ENCODE results near the gene SUN1.

DNA sequence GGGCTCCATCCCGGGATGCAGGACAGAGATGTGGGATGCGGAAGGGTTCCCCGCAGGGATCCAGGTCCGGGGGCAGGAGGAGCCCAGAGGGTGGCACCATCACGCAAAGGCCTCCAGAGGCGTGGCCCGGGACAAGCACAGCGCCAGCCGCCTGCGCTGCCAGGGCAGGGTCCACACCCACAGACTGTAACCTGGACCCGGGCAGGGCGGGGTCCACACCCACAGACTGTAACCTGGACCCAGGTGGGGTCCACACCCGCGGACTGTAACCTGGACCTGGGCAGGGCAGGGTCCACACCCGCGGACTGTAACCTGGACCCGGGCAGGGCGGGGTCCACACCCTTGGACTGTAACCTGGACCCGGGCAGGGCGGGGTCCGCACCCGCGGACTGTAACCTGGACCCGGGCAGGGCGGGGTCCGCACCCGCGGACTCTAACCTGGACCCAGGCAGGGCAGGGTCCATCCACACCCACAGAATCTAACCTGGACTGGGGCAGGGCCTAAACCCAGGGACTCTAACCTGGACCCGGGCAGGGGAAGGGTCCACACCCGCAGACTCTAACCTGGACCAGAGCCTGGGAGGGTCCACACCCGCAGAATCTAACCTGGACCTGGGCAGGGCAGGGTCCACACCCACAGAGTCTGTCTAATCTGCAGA is 37.5 kb upstream of the SUN1 start:
- no peak for TF ChIP-seq CTCF (IDR thresholded peaks at IDR 0.05)
- TF ChIP-seq EZH2 (IDR thresholded peaks at IDR 0.05; ENCODE audit: borderline replicate concordance, insufficient read depth, low read depth, low read length, poor library complexity, severe bottlenecking): no peak
